A549 (cell line): Measurements from ENCODE around the gene MAPK11.
"Not testable (repeated sequence)": the region's sequence is repeated elsewhere in the genome, so short reads cannot be mapped to it uniquely, and the experiment has no call there.

Experiments used
- CTCF ChIP-seq: fragments of >200 bp; sonication (Bioruptor Twin); formaldehyde crosslinking; IDR thresholded peaks from 3 replicates; pipeline ENCODE4 v1.5.1; 2016
- EP300 ChIP-seq, 2 experiments: fragments of >200 bp; sonication (Bioruptor Twin); formaldehyde crosslinking; IDR thresholded peaks; 2 replicates in 1 of 2; 3 replicates in 1 of 2; pipeline ENCODE4 v1.6.1; 2016 to 2017
- GATA3 ChIP-seq: IDR thresholded peaks from 2 replicates; pipeline ENCODE4 v1.6.1; 2012; ENCODE audit warnings: borderline replicate concordance
- HOXA7 ChIP-seq: fragments of 250-450 bp; sonication (Bioruptor Pico); IDR thresholded peaks from 2 replicates; pipeline ENCODE4 v1.5.0; 2020; ENCODE audit warnings: mild to moderate bottlenecking, moderate library complexity
- PBX3 ChIP-seq: IDR thresholded peaks from 2 replicates; pipeline ENCODE4 v1.6.1; 2012
- POLR2A ChIP-seq: IDR thresholded peaks from 2 replicates; pipeline ENCODE4 v1.6.1; 2012; ENCODE audit warnings: mild to moderate bottlenecking, low read length
- RFX5 ChIP-seq: fragments of 450-650 bp; IDR thresholded peaks from 2 replicates; pipeline ENCODE4 v1.7.1; 2014; ENCODE audit warnings: antibody characterized with exemption, mild to moderate bottlenecking, moderate library complexity
- SMC3 ChIP-seq: fragments of >200 bp; sonication (Bioruptor Twin); formaldehyde crosslinking; IDR thresholded peaks from 3 replicates; pipeline ENCODE4 v1.6.1; 2018; ENCODE audit warnings: inconsistent platforms
- SREBF2 ChIP-seq: fragments of 450-650 bp; IDR thresholded peaks from 2 replicates; pipeline ENCODE4 v1.6.1; 2014; ENCODE audit warnings: mild to moderate bottlenecking, moderate library complexity
- TF ChIP-seq, protein P1 (sequence below): fragments of >200 bp; sonication (Bioruptor Twin); formaldehyde crosslinking; IDR thresholded peaks from 3 replicates; pipeline ENCODE4 v1.6.1; 2016
- TF ChIP-seq, protein P2 (sequence below): fragments of 200-600 bp; sonication (generic); IDR thresholded peaks from 2 replicates; pipeline ENCODE4 v1.6.1; 2016; ENCODE audit warnings: antibody characterized with exemption, mild to moderate bottlenecking, moderate library complexity
- TF ChIP-seq, protein P3 (sequence below): IDR thresholded peaks from 2 replicates; pipeline ENCODE4 v1.6.1; 2012; ENCODE audit warnings: low read depth, borderline replicate concordance

DNA sequence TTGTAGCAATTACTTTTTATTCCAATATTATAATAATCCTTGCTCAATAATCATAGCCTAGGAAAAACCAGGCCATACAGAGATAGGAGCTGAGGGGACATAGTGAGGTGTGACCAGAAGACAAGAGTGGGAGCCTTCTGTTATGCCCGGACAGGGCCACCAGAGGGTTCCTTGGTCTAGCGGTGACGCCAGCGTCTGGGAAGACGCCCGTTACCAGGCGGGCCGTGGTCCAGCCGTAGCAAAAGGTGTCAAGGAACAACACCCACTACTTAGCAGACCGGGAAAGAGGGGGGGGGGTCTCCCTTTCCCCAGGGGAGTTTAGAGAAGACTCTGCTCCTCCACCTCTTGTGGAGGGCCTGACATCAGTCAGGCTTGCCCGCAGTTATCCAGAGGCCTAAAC is 3.2 kb upstream of the MAPK11 start:
- not testable (repeated sequence) for TF ChIP-seq CTCF; SREBF2; RFX5; GATA3; HOXA7 (CRISPR knock-in tag); EP300 (IDR thresholded peaks at IDR 0.05); POLR2A; SMC3; PBX3
- TF ChIP-seq, protein P1, sequence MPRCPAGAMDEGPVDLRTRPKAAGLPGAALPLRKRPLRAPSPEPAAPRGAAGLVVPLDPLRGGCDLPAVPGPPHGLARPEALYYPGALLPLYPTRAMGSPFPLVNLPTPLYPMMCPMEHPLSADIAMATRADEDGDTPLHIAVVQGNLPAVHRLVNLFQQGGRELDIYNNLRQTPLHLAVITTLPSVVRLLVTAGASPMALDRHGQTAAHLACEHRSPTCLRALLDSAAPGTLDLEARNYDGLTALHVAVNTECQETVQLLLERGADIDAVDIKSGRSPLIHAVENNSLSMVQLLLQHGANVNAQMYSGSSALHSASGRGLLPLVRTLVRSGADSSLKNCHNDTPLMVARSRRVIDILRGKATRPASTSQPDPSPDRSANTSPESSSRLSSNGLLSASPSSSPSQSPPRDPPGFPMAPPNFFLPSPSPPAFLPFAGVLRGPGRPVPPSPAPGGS: not testable (repeated sequence)
- TF ChIP-seq, protein P2, sequence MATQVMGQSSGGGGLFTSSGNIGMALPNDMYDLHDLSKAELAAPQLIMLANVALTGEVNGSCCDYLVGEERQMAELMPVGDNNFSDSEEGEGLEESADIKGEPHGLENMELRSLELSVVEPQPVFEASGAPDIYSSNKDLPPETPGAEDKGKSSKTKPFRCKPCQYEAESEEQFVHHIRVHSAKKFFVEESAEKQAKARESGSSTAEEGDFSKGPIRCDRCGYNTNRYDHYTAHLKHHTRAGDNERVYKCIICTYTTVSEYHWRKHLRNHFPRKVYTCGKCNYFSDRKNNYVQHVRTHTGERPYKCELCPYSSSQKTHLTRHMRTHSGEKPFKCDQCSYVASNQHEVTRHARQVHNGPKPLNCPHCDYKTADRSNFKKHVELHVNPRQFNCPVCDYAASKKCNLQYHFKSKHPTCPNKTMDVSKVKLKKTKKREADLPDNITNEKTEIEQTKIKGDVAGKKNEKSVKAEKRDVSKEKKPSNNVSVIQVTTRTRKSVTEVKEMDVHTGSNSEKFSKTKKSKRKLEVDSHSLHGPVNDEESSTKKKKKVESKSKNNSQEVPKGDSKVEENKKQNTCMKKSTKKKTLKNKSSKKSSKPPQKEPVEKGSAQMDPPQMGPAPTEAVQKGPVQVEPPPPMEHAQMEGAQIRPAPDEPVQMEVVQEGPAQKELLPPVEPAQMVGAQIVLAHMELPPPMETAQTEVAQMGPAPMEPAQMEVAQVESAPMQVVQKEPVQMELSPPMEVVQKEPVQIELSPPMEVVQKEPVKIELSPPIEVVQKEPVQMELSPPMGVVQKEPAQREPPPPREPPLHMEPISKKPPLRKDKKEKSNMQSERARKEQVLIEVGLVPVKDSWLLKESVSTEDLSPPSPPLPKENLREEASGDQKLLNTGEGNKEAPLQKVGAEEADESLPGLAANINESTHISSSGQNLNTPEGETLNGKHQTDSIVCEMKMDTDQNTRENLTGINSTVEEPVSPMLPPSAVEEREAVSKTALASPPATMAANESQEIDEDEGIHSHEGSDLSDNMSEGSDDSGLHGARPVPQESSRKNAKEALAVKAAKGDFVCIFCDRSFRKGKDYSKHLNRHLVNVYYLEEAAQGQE: not testable (repeated sequence)
- TF ChIP-seq, protein P3, sequence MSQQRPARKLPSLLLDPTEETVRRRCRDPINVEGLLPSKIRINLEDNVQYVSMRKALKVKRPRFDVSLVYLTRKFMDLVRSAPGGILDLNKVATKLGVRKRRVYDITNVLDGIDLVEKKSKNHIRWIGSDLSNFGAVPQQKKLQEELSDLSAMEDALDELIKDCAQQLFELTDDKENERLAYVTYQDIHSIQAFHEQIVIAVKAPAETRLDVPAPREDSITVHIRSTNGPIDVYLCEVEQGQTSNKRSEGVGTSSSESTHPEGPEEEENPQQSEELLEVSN: not testable (repeated sequence)
